Fibroblast of mammary gland (primary cell): ENCODE measurements around the gene FGF14.

Source experiments
- DNase-seq: peaks from one replicate; pipeline ENCODE4 v3.0.0-alpha.2; 2010; ENCODE audit warnings: low read depth
- H3K4me3 ChIP-seq: 2 replicates; pipeline ENCODE4 v1.5.1; 2011; ENCODE audit warnings: low read depth, mild to moderate bottlenecking, low read length, moderate library complexity; ENCODE audit not compliant: control insufficient read depth
- TF ChIP-seq, protein P1 (sequence below): conservative IDR thresholded peaks from 2 replicates; pipeline ENCODE4 v1.5.1; 2011; ENCODE audit warnings: low read depth, low read length, inconsistent platforms; ENCODE audit not compliant: control insufficient read depth, insufficient read depth

FGF14 gene

DNA sequence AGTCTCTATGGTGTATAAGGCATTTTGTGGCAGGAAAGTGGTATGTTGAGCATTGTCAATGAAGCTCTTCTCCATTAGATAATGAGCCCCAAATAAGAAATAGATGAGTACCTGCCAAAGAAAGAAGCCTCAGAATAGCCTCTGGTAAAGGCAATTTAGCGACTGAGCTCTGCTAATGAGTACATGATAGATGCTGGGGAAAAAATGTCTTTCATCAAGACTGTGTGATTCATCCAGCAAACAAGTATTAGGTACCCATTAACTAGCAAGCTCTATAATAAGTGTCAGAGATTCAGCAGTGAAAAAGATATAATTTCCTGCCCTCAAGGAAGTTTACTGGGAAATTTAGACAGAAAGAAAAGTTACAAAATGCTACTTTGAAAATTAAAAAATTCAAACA lies 654.8 kb downstream of the FGF14 start:
- no peak for DNase-seq
- H3K4me3 ChIP-seq = no peak overlapping the region
- TF ChIP-seq, protein P1, sequence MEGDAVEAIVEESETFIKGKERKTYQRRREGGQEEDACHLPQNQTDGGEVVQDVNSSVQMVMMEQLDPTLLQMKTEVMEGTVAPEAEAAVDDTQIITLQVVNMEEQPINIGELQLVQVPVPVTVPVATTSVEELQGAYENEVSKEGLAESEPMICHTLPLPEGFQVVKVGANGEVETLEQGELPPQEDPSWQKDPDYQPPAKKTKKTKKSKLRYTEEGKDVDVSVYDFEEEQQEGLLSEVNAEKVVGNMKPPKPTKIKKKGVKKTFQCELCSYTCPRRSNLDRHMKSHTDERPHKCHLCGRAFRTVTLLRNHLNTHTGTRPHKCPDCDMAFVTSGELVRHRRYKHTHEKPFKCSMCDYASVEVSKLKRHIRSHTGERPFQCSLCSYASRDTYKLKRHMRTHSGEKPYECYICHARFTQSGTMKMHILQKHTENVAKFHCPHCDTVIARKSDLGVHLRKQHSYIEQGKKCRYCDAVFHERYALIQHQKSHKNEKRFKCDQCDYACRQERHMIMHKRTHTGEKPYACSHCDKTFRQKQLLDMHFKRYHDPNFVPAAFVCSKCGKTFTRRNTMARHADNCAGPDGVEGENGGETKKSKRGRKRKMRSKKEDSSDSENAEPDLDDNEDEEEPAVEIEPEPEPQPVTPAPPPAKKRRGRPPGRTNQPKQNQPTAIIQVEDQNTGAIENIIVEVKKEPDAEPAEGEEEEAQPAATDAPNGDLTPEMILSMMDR = no peak

DNA sequence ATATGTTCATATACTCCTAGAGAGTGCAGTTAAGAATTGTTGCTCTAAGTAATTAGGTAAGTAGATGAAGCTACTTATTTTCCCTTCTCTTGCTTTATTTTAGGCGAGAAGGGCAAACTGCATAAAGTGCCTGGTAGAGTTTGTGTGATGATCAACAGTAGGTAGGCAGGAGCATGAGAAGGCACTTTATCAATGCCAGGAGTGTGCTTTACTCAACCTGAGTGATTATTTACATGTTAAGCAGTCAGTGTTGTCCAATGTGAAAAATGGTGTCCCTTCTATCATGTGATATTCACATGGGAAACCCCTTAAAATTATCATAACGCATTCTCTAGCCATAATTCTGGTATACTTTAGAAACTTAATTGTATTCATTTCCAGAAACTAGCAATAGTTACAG lies 655.3 kb downstream of the FGF14 start:
- no peak overlapping the region for H3K4me3 ChIP-seq
- no peak for DNase-seq
- TF ChIP-seq, protein P1 = no peak

DNA sequence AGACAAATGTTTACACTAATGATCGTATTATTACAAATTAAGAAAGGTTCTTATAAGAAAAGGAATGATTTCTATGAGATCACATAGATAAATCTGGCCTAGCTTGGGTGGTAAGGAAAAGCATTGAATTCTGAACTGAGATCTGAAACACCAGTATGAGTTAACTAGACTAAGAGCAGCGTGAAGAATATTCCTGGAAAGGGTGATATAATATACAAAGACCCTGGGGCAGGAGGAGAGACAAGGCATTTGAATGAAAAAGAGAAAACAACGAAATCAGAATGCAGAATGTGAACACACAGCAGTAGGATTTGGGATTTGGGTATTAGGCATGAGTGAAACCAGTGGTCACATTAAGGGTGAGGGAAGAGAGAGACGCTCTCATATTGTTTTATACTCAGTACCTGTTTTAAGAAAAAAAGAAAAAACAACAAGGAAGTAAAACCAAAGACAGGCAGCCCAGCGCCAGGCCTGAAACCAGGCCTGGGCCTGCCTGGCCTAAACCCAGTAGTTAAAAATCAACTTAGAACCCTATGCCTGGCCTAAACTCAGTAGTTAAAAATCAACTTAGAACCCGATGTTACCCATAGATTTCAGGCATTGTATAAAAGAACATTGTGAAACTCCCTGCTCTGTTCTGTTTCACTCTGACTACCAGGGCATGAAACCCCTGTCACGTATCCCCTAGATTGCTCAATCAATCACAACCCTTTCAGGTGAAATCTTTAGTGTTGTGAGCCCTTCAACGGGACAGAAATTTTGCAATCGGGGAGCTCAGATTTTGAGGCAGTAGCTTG lies 662.3 kb downstream of the FGF14 start:
- no peak overlapping the region for H3K4me3 ChIP-seq
- no peak for DNase-seq
- TF ChIP-seq, protein P1 = no peak

DNA sequence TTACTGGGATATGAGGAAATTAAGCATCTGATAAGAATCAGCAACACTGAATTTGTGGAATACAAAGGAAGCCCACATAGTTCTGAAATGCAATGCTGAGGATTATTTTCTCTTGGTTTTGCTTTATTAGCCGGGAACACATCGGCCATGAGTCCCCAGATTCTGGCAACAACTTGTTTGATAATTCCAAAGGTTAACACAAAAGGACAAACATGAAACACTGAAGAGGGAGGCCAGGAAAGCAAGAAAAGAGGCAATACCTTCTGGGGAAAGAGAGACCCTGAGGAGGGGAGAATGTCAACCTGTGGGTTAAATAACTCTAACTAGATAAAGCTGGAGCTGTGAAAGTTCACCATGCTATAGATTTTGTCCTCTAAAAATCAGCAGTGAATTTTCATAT lies 663.5 kb downstream of the FGF14 start:
- TF ChIP-seq, protein P1 = no peak
- H3K4me3 ChIP-seq = no peak overlapping the region
- DNase-seq = no peak

DNA sequence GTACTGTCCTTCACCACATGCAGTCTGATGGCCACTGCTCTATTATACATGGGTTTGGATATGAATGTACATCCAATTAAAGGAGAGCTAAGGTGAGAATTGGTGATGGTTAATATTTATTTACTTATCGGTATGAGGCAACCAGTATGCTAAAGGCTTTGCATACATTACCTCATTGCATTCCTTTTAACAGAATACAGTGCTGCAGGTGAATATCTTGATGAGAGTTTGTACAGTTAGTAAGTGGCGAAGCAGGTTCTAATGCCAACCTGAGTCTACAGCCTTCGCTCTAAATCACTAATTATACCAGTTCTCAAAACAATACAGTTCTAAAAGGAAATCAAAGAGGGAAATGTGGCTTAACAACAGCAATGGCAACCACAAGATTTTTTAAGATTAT lies 665.3 kb downstream of the FGF14 start:
- no peak for DNase-seq
- no peak overlapping the region for H3K4me3 ChIP-seq
- TF ChIP-seq, protein P1 = no peak

DNA sequence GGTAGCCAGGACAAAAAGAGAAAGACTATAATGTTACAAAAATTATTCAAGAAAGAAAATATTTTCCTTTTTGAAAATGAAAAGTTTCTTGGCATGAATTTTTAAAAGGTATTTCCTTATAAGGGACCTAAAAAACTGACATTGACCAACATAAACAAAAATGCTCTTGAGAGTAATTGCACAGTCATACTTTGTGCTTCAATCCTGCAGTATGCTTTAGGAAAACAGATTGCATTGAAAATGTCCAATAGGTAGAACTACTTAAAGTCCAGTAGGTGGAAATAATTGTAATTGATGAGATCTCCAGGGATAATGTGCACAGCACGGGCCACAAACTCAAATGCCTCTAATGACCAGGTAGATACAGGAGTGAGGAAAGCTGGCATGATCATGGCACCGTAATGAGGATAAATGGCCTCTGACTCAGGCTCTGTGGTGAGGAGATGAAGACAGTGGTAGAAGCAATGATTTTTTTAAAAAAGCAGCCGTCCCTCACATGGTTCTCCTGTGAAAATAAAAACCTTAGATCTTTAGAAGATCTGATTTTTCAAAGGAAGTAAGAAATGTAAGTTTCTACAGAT lies 671.3 kb downstream of the FGF14 start:
- no peak overlapping the region for H3K4me3 ChIP-seq
- DNase-seq = peak; percentile 17

More for the DNA sequence above, 671.3 kb downstream of the FGF14 start:
- TF ChIP-seq, protein P1 = no peak
